ENCODE results near the gene NDUFAF8. TPM values are rescaled to one million over a fixed set of nuclear protein-coding genes. Genes with fewer than 3 reads are reported as not detected.

Gene NDUFAF8
- total and polyA plus RNA-seq, 2 experiments from 2014 or later = 53.1 to 136 TPM

DNA sequence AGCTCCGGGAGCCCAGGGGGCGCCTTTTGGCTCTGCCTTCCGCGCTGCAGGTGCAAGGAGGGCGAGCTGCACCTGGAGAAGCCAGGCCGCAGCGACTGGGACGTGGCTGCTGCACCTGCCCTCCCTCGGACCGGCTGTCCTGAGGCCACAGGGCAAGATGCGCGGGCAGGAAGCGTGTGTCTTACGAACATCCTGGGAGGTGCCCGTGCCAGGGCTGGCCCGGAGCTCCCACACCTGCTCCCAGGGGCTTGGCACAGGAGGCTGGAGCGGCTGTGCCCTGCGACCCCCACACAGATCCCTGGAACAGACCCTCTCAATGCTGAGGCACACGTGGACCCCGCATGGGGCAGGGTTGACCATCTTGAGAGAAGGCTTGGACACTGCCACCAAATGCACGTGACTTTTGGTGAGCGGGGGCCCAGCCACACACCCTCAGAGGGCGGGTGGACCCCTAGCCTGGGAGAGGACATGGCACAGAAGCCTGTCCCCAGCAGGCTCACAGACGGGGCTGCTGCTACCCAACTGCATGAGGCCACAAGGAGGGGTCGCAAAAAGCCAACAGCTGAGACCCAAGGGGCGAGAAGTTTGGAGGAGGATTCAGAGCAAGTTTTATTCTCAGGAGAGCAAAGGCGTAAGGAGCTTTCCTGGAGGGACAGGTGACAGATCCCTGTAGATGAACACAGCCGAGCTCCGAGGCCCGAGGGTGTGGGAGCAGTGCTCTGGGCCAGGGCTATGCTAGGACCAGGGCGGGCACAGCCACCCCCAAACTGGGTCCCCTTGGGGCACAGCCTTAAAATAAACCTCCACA is 11.4 kb downstream of the NDUFAF8 start:
- in situ Hi-C loops (cut with MboI) = no loop called here
- no peak overlapping the region for H3K4me3 ChIP-seq

DNA sequence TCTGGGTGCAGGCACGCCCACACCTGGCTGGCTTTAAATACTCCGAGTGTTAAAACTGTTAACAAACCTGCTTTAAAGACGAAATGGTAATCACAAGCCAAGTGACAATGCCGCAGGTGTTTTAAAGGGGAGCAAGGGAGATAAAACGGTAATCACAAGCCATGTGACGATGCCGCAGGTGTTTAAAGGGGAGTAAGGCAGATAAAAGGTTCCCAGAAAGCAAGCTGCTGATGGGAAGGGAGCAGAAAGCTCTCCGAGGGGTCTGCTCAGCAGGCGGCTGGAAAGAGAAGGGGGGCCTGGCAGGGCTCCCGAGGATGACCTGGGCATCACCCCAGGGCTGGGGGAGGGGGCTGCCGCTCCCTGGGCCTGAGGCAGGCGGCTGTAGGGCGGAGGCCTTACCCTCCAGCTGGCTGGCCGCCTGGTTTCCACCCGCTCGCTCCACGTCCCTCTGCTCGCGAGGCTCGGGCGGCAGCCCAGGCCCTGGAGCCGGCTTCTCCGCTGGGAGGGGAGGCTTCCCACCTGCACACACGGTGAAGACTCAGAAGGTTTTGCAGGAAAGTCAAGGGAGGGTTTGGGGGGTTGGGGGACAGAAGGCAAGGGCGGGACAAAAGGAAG is 12.1 kb downstream of the NDUFAF8 start:
- in situ Hi-C loops (cut with MboI) = no loop called here
- Histone ChIP-seq H2AFZ (no peak overlapping the region), H3K79me2 (ENCODE audit: insufficient read depth) (peaks cover 7% of the 10 kb centered on the region; the same call in 1 of the 2 replicates), H3K9me2 (ENCODE audit: insufficient read depth) (no peaks in the 10 kb centered on the region), H3K9ac (no peak overlapping the region), H3K9me3 (ENCODE audit: low read depth) (no peaks in the 10 kb centered on the region), H3K4me2 (ENCODE audit: unreplicated experiment) (no peak overlapping the region), H4K20me1 (ENCODE audit: insufficient read depth) (no peaks in the 10 kb centered on the region), H3K4me1 (ENCODE audit: insufficient read depth) (no peaks in the 10 kb centered on the region), H3K4me3 (no peak overlapping the region), H3K27ac (no peak overlapping the region), H3F3A (ENCODE audit: insufficient read depth) (no peaks in the 10 kb centered on the region), H3K27me3 (replicated peaks; ENCODE audit: insufficient read depth) (no peaks in the 10 kb centered on the region), H3K36me3 (ENCODE audit: low read depth) (no peaks in the 10 kb centered on the region)
- TF ChIP-seq EZH2phosphoT487 (IDR thresholded peaks at IDR 0.05; ENCODE audit: insufficient read depth, low read depth) (no peak), EZH2 (IDR thresholded peaks at IDR 0.05; ENCODE audit: insufficient read depth, poor library complexity, severe bottlenecking) (no peak)
- 75 to 76% methylated on average over 25 of the region's 25 CpGs for WGBS, 2 experiments (ENCODE audit: low coverage in 1 of 2, low lambda C conversion rate in 2 of 2, missing lambda C conversion rate in 2 of 2)
- no peak for DNase-seq

More for the DNA sequence above, 11.4 kb downstream of the NDUFAF8 start:
- no peak overlapping the region for H3K27ac ChIP-seq
- no peaks in the 10 kb centered on the region for H4K20me1 ChIP-seq (ENCODE audit: insufficient read depth)
- H3K9me3 ChIP-seq (ENCODE audit: low read depth) = no peaks in the 10 kb centered on the region
- H3F3A ChIP-seq (ENCODE audit: insufficient read depth) = no peaks in the 10 kb centered on the region
- H3K9ac ChIP-seq = no peak overlapping the region
- peaks cover 7% of the 10 kb centered on the region; the same call in 1 of the 2 replicates for H3K79me2 ChIP-seq (ENCODE audit: insufficient read depth)
- no peak for DNase-seq
- H3K36me3 ChIP-seq (ENCODE audit: low read depth) = no peaks in the 10 kb centered on the region
- H3K27me3 ChIP-seq (replicated peaks; ENCODE audit: insufficient read depth) = no peaks in the 10 kb centered on the region
- H2AFZ ChIP-seq = no peak overlapping the region
- 90 to 92% methylated on average over 29 to 31 of the region's 31 CpGs for WGBS, 2 experiments (ENCODE audit: low coverage in 1 of 2, low lambda C conversion rate in 2 of 2, missing lambda C conversion rate in 2 of 2)
- TF ChIP-seq EZH2 (IDR thresholded peaks at IDR 0.05; ENCODE audit: insufficient read depth, poor library complexity, severe bottlenecking) (no peak), EZH2phosphoT487 (IDR thresholded peaks at IDR 0.05; ENCODE audit: insufficient read depth, low read depth) (no peak)
- no peaks in the 10 kb centered on the region for H3K9me2 ChIP-seq (ENCODE audit: insufficient read depth)
- no peak overlapping the region for H3K4me2 ChIP-seq (ENCODE audit: unreplicated experiment)
- no peaks in the 10 kb centered on the region for H3K4me1 ChIP-seq (ENCODE audit: insufficient read depth)

DNA sequence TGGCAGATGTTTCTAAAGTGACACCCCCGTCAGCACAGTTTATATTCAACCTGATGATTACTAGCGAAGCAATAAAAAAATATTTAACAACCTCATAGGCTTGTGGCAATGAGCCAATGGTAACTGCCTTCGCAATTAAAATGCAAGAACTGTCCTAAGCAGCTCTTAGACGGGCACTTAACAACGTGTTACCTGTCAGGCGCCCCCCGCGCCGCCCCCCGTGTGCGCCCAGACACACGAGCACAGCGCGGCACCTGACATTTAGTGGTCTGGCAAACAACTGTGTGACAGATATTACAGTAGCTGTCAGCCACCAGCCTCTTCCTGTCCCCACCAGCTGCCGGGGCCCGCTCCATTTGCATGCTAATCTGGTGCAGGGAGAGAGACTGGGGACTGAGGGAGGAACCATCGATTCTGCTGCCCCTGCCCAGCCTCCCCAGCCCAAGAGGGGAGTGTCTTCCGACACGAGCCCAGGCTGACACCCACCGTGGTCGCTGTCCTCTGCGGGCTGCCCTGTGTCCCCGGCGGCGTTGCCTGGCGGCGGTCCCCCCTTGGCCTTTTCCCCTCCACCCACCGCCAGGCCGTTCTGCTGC is 12.7 kb downstream of the NDUFAF8 start:
- H3F3A ChIP-seq (ENCODE audit: insufficient read depth) = no peaks in the 10 kb centered on the region
- no peaks in the 10 kb centered on the region for H3K27me3 ChIP-seq (replicated peaks; ENCODE audit: insufficient read depth)
- no peak for DNase-seq
- no peaks in the 10 kb centered on the region for H3K9me2 ChIP-seq (ENCODE audit: insufficient read depth)
- H3K9ac ChIP-seq = no peak overlapping the region
- peaks cover 7% of the 10 kb centered on the region; the same call in 1 of the 2 replicates for H3K79me2 ChIP-seq (ENCODE audit: insufficient read depth)
- H3K27ac ChIP-seq = no peak overlapping the region
- H3K36me3 ChIP-seq (ENCODE audit: low read depth) = no peaks in the 10 kb centered on the region
- H3K4me3 ChIP-seq = no peak overlapping the region
- no peak overlapping the region for H2AFZ ChIP-seq
- no peak overlapping the region for H3K4me2 ChIP-seq (ENCODE audit: unreplicated experiment)
- H3K9me3 ChIP-seq (ENCODE audit: low read depth) = no peaks in the 10 kb centered on the region
- H4K20me1 ChIP-seq (ENCODE audit: insufficient read depth) = no peaks in the 10 kb centered on the region
- no peak for TF ChIP-seq EZH2 (IDR thresholded peaks at IDR 0.05; ENCODE audit: insufficient read depth, poor library complexity, severe bottlenecking)
- TF ChIP-seq EZH2phosphoT487 (IDR thresholded peaks at IDR 0.05; ENCODE audit: insufficient read depth, low read depth) = no peak
- in situ Hi-C loops (cut with MboI) = no loop called here
- no peaks in the 10 kb centered on the region for H3K4me1 ChIP-seq (ENCODE audit: insufficient read depth)
- WGBS, 2 experiments (ENCODE audit: low coverage in 1 of 2, low lambda C conversion rate in 2 of 2, missing lambda C conversion rate in 2 of 2) = 89% methylated on average over 28 to 29 of the region's 29 CpGs

DNA sequence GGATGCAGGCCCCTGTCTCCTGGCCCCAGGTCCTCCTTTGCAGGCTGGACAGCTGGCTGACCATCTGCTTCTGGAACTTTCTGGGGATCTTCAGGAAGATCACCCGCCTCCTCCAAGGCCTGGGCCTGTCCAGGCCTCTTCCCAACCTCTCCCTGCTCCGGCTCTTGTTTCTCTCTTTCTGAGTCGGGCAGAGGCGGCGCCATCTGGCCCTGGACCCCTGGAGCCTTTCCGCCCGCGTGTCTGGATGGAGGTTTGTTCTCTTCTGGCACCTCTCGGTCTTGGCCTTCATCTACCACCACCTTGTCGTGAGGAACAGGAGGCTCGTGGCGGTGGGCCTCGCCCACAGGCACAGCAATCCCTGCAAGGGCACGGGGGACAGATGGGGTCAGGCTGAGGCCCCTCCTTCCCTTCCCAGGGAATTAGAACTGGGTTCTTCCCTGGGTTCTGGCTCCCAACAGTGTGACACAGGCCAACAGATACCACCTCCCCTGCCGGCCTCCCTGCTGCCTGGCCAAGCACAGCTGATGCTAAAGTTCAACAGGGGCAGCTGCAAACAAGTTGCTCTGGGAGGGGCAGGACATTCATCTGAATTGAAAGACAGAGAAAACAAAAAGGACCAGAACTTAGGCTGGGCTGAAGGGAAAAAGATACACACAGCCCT is 13.3 kb downstream of the NDUFAF8 start:
- peaks cover 7% of the 10 kb centered on the region; the same call in 1 of the 2 replicates for H3K79me2 ChIP-seq (ENCODE audit: insufficient read depth)
- H3K9me3 ChIP-seq (ENCODE audit: low read depth) = no peaks in the 10 kb centered on the region
- in situ Hi-C loops (cut with MboI) = no loop called here
- no peaks in the 10 kb centered on the region for H3K4me1 ChIP-seq (ENCODE audit: insufficient read depth)
- H3K27ac ChIP-seq = no peak overlapping the region
- 83 to 93% methylated on average over 13 to 15 of the region's 15 CpGs for WGBS, 2 experiments (ENCODE audit: low coverage in 1 of 2, low lambda C conversion rate in 2 of 2, missing lambda C conversion rate in 2 of 2)
- H3K9ac ChIP-seq = no peak overlapping the region
- TF ChIP-seq EZH2 (IDR thresholded peaks at IDR 0.05; ENCODE audit: insufficient read depth, poor library complexity, severe bottlenecking) (no peak), EZH2phosphoT487 (IDR thresholded peaks at IDR 0.05; ENCODE audit: insufficient read depth, low read depth) (no peak)
- H3K4me2 ChIP-seq (ENCODE audit: unreplicated experiment) = no peak overlapping the region
- DNase-seq = no peak
- H4K20me1 ChIP-seq (ENCODE audit: insufficient read depth) = no peaks in the 10 kb centered on the region
- no peaks in the 10 kb centered on the region for H3K9me2 ChIP-seq (ENCODE audit: insufficient read depth)
- H3F3A ChIP-seq (ENCODE audit: insufficient read depth) = no peaks in the 10 kb centered on the region
- H3K4me3 ChIP-seq = no peak overlapping the region
- no peaks in the 10 kb centered on the region for H3K27me3 ChIP-seq (replicated peaks; ENCODE audit: insufficient read depth)
- no peak overlapping the region for H2AFZ ChIP-seq
- no peaks in the 10 kb centered on the region for H3K36me3 ChIP-seq (ENCODE audit: low read depth)
